Suprapubic skin (tissue), 4 donors: ENCODE results near the gene CTNNA3.

Source experiments
- CTCF ChIP-seq, 2 donors: fragments of 200-600 bp in 1 of 2; fragments of 450-650 bp in 1 of 2; sonication (generic) in 1 of 2; IDR thresholded peaks; one replicate each; pipeline ENCODE4 v1.5.1; 2016 to 2019; ENCODE audit warnings: antibody characterized with exemption in 2 of 2, mild to moderate bottlenecking in 1 of 2, moderate library complexity in 1 of 2
- POLR2A ChIP-seq, 2 donors: fragments of 450-650 bp; IDR thresholded peaks; one replicate each; pipeline ENCODE4 v1.6.1; 2017; ENCODE audit warnings: antibody characterized with exemption in 2 of 2, mild to moderate bottlenecking in 2 of 2, moderate library complexity in 2 of 2
- POLR2AphosphoS5 ChIP-seq, 3 donors: sonication (generic); formaldehyde crosslinking; IDR thresholded peaks; one replicate each; pipeline ENCODE4 v1.6.1; 2017; ENCODE audit warnings: antibody characterized with exemption in 3 of 3

GRCh38 chr10:66572700-66573099 lies 1123.3 kb downstream of the CTNNA3 start:
- no peak for TF ChIP-seq CTCF (IDR thresholded peaks at IDR 0.05)
- no peak for TF ChIP-seq POLR2AphosphoS5 (IDR thresholded peaks at IDR 0.05)
- no peak for TF ChIP-seq POLR2A (IDR thresholded peaks at IDR 0.05)
